Measurements from ENCODE around the gene COX7A2L. TPM values are rescaled to one million over a fixed set of nuclear protein-coding genes. Genes with fewer than 3 reads are reported as not detected.

The COX7A2L gene
- polyA plus RNA-seq, 1 of the 3 experiments (the other 2 are of a cell fraction) = 77.6 TPM

GRCh38 chr2:42328148-42328833 lies 32.7 kb downstream of the COX7A2L start:
- 30% methylated on average over 3 of the region's 3 CpGs for WGBS (ENCODE audit: low lambda C conversion rate)

DNA sequence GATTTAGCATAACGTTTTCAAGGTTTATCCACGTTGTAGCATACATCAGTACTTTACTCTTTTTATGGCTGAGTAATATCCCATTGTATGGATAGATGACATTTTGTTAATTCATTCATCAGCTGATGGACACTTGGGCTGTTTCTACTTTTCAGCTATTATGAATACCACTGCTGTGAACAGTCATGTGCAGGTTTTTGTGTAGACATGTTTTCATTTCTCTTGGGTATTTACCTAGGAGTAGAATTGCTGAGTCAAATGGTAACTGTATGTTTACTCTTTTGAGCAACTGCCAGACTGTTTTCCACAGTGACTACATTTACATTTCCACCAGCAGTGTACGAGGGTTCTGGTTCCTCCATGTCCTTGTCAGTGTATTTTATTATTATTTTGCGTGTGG lies 33.9 kb downstream of the COX7A2L start:
- DNase-seq = no peak
- 89% methylated on average over 4 of the region's 4 CpGs for WGBS (ENCODE audit: low lambda C conversion rate)
- H3K4me2 ChIP-seq = no peak overlapping the region
- peaks cover 30% of the 10 kb centered on the region for H3F3A ChIP-seq (replicated peaks; ENCODE audit: insufficient read depth)
- peaks cover 45 to 78% of the 10 kb centered on the region in 2 experiments for H3K36me3 ChIP-seq (replicated peaks in 1 of 2; ENCODE audit: control insufficient read depth in 1 of 2, insufficient read depth in 2 of 2, low read length in 1 of 2)
- POLR2A ChIA-PET = interaction anchor here (0.8 kb wide), 1 partner anchor 236 kb away, joined by 5 read pairs; no protein-coding TSS in a partner anchor
- no peaks in the 10 kb centered on the region for H4K20me1 ChIP-seq (ENCODE audit: insufficient read depth)
- CTCF ChIA-PET = interaction anchor here (1.2 to 7.1 kb wide), 6 partner anchors 10 to 487 kb away, joined by 3 to 96 read pairs (median 14); no protein-coding TSS in a partner anchor
- no peaks in the 10 kb centered on the region for H3K27me3 ChIP-seq (ENCODE audit: insufficient read depth)
- H3K79me2 ChIP-seq (ENCODE audit: insufficient read depth) = no peaks in the 10 kb centered on the region
- H3K4me3 ChIP-seq (ENCODE audit: low read depth in 2 of 2, low read length in 1 of 2) = no peak overlapping the region
- H3K9me2 ChIP-seq = no peaks in the 10 kb centered on the region
- no peaks in the 10 kb centered on the region for H3K9me3 ChIP-seq
- no peak overlapping the region for H2AFZ ChIP-seq (ENCODE audit: low read depth)
- H3K9ac ChIP-seq = no peak overlapping the region
- H3K27ac ChIP-seq (ENCODE audit: low read depth in 2 of 2, low read length in 1 of 2) = no peak overlapping the region; a peak in 1 of 4 replicates
- no peaks in the 10 kb centered on the region; a peak in 1 of 4 replicates for H3K4me1 ChIP-seq (ENCODE audit: control insufficient read depth in 1 of 2, insufficient read depth in 2 of 2, low read depth in 1 of 2, low read length in 1 of 2)
- no peak for TF ChIP-seq FOXM1 (IDR thresholded peaks at IDR 0.05; ENCODE audit: low read depth)
- TF ChIP-seq SIN3A (IDR thresholded peaks at IDR 0.05; ENCODE audit: borderline replicate concordance, low read depth, low read length) = no peak
- TF ChIP-seq, protein P1, sequence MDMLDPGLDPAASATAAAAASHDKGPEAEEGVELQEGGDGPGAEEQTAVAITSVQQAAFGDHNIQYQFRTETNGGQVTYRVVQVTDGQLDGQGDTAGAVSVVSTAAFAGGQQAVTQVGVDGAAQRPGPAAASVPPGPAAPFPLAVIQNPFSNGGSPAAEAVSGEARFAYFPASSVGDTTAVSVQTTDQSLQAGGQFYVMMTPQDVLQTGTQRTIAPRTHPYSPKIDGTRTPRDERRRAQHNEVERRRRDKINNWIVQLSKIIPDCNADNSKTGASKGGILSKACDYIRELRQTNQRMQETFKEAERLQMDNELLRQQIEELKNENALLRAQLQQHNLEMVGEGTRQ (IDR thresholded peaks at IDR 0.05; ENCODE audit: borderline replicate concordance, low read depth, low read length) = no peak
- TF ChIP-seq, protein P2, sequence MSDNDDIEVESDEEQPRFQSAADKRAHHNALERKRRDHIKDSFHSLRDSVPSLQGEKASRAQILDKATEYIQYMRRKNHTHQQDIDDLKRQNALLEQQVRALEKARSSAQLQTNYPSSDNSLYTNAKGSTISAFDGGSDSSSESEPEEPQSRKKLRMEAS (IDR thresholded peaks at IDR 0.05; ENCODE audit: low read depth) = no peak
- TF ChIP-seq GATA2 (CRISPR knock-in tag; IDR thresholded peaks at IDR 0.05) = no peak
- TF ChIP-seq FOXJ3 (CRISPR knock-in tag; IDR thresholded peaks at IDR 0.05) = no peak
- TF ChIP-seq RAD21 (IDR thresholded peaks at IDR 0.05; ENCODE audit: low read length) = no peak
- TF ChIP-seq FOSL2 (IDR thresholded peaks at IDR 0.05; ENCODE audit: borderline replicate concordance, low read depth) = no peak
- no peak for TF ChIP-seq NFIC (IDR thresholded peaks at IDR 0.05; ENCODE audit: borderline replicate concordance)
- TF ChIP-seq, protein P3, sequence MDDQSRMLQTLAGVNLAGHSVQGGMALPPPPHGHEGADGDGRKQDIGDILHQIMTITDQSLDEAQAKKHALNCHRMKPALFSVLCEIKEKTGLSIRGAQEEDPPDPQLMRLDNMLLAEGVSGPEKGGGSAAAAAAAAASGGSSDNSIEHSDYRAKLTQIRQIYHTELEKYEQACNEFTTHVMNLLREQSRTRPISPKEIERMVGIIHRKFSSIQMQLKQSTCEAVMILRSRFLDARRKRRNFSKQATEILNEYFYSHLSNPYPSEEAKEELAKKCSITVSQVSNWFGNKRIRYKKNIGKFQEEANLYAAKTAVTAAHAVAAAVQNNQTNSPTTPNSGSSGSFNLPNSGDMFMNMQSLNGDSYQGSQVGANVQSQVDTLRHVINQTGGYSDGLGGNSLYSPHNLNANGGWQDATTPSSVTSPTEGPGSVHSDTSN (IDR thresholded peaks at IDR 0.05) = no peak
- TF ChIP-seq TCF12 (IDR thresholded peaks at IDR 0.05) = no peak
- no peak for TF ChIP-seq TEAD4 (IDR thresholded peaks at IDR 0.05; ENCODE audit: borderline replicate concordance, insufficient read depth)
- TF ChIP-seq RFX5 (IDR thresholded peaks at IDR 0.05; ENCODE audit: low read length) = no peak
- TF ChIP-seq CHD2 (IDR thresholded peaks at IDR 0.05; ENCODE audit: low read length, partially characterized antibody) = no peak
- no peak for TF ChIP-seq EP300 (IDR thresholded peaks at IDR 0.05; ENCODE audit: borderline replicate concordance in 1 of 2, low read depth in 1 of 2, low read length in 1 of 2)
- TF ChIP-seq EZH2phosphoT487 (IDR thresholded peaks at IDR 0.05; ENCODE audit: borderline replicate concordance, low read depth) = no peak

More at GRCh38 chr2:42328148-42328833, 32.7 kb downstream of the COX7A2L start:
- no peaks in the 10 kb centered on the region for H4K20me1 ChIP-seq (ENCODE audit: insufficient read depth)
- H3K4me1 ChIP-seq (ENCODE audit: control insufficient read depth in 1 of 2, insufficient read depth in 2 of 2, low read depth in 1 of 2, low read length in 1 of 2) = no peaks in the 10 kb centered on the region; a peak in 1 of 4 replicates
- TF ChIP-seq JUND (IDR thresholded peaks at IDR 0.05) = no peak
- TF ChIP-seq SMC3 (IDR thresholded peaks at IDR 0.05; ENCODE audit: low read depth, low read length) = peak; percentile 39
- no peak for TF ChIP-seq GATA2 (CRISPR knock-in tag; IDR thresholded peaks at IDR 0.05)
- TF ChIP-seq FOSL2 (IDR thresholded peaks at IDR 0.05; ENCODE audit: borderline replicate concordance, low read depth) = no peak
- TF ChIP-seq NRF1 (IDR thresholded peaks at IDR 0.05; ENCODE audit: low read depth, low read length) = no peak
- TF ChIP-seq, protein P2 (IDR thresholded peaks at IDR 0.05; ENCODE audit: low read depth) = no peak
- TF ChIP-seq, protein P4, sequence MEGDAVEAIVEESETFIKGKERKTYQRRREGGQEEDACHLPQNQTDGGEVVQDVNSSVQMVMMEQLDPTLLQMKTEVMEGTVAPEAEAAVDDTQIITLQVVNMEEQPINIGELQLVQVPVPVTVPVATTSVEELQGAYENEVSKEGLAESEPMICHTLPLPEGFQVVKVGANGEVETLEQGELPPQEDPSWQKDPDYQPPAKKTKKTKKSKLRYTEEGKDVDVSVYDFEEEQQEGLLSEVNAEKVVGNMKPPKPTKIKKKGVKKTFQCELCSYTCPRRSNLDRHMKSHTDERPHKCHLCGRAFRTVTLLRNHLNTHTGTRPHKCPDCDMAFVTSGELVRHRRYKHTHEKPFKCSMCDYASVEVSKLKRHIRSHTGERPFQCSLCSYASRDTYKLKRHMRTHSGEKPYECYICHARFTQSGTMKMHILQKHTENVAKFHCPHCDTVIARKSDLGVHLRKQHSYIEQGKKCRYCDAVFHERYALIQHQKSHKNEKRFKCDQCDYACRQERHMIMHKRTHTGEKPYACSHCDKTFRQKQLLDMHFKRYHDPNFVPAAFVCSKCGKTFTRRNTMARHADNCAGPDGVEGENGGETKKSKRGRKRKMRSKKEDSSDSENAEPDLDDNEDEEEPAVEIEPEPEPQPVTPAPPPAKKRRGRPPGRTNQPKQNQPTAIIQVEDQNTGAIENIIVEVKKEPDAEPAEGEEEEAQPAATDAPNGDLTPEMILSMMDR (IDR thresholded peaks at IDR 0.05) = peak; percentile 82
- peak; percentile 70 for TF ChIP-seq RAD21 (IDR thresholded peaks at IDR 0.05; ENCODE audit: low read length)
- H3K4me3 ChIP-seq (ENCODE audit: low read depth in 2 of 2, low read length in 1 of 2) = no peak overlapping the region
- H3K9me3 ChIP-seq = no peaks in the 10 kb centered on the region
- H3F3A ChIP-seq (replicated peaks; ENCODE audit: insufficient read depth) = peaks cover 30% of the 10 kb centered on the region
- H2AFZ ChIP-seq (ENCODE audit: low read depth) = no peak overlapping the region
- H3K36me3 ChIP-seq (replicated peaks in 1 of 2; ENCODE audit: control insufficient read depth in 1 of 2, insufficient read depth in 2 of 2, low read length in 1 of 2) = peaks cover 49 to 81% of the 10 kb centered on the region in 2 experiments
- no peak overlapping the region for H3K9ac ChIP-seq
- H3K27me3 ChIP-seq (ENCODE audit: insufficient read depth) = no peaks in the 10 kb centered on the region
- ChIA-PET POLR2A (interaction anchor here (0.9 to 1.0 kb wide), 2 partner anchors 12 to 14 kb away, joined by 3 read pairs; no protein-coding TSS in a partner anchor), CTCF (interaction anchor here (0.6 to 7.1 kb wide), 55 partner anchors 9 to 1829 kb away, joined by 3 to 96 read pairs (median 4); no protein-coding TSS in a partner anchor)
- H3K9me2 ChIP-seq = no peaks in the 10 kb centered on the region
- no peaks in the 10 kb centered on the region for H3K79me2 ChIP-seq (ENCODE audit: insufficient read depth)
- no peak for DNase-seq
- no peak overlapping the region for H3K4me2 ChIP-seq
- peak overlapping the region in 1 of 2 experiments; percentile 34; a peak in 2 of 4 replicates for H3K27ac ChIP-seq (ENCODE audit: low read depth in 2 of 2, low read length in 1 of 2)
